Measurements from ENCODE around the gene MYH15.

MYH15 gene

GRCh38 chr3:108469126-108469525 is 41.3 kb downstream of the MYH15 start:
- no peak for DNase-seq

- DNase-seq: no peak
Measured at GRCh38 chr3:108468577-108468976, 41.8 kb downstream of the MYH15 start.

- no peak for DNase-seq
Measured at GRCh38 chr3:108462899-108463298, 47.5 kb downstream of the MYH15 start.

- DNase-seq: no peak
Measured at GRCh38 chr3:108461661-108462111, 48.7 kb downstream of the MYH15 start.

- no peak for DNase-seq
Measured at GRCh38 chr3:108459225-108459624, 51.2 kb downstream of the MYH15 start.

- no peak for DNase-seq
Measured at GRCh38 chr3:108455212-108455705, 55.1 kb downstream of the MYH15 start.

- no peak for DNase-seq
Measured at GRCh38 chr3:108453565-108453964, 56.8 kb downstream of the MYH15 start.

GRCh38 chr3:108450444-108450843 is 60.0 kb downstream of the MYH15 start:
- no peak for DNase-seq

- DNase-seq: no peak
Measured at GRCh38 chr3:108448593-108448992, 61.8 kb downstream of the MYH15 start.

- DNase-seq: no peak
Measured at GRCh38 chr3:108447096-108447847, 63.1 kb downstream of the MYH15 start.

GRCh38 chr3:108442281-108442680 is 68.1 kb downstream of the MYH15 start:
- DNase-seq: no peak

GRCh38 chr3:108441518-108441917 is 68.9 kb downstream of the MYH15 start:
- DNase-seq: no peak

- DNase-seq: peak; percentile 5
Measured at GRCh38 chr3:108441071-108441507, 69.3 kb downstream of the MYH15 start.

- DNase-seq: no peak
Measured at GRCh38 chr3:108438542-108438941, 71.9 kb downstream of the MYH15 start.

GRCh38 chr3:108437439-108437838 is 73.0 kb downstream of the MYH15 start:
- peak; percentile 4 for DNase-seq

GRCh38 chr3:108433928-108434327 is 76.5 kb downstream of the MYH15 start:
- DNase-seq: no peak

- no peak for DNase-seq
Measured at GRCh38 chr3:108432431-108432830, 78.0 kb downstream of the MYH15 start.

GRCh38 chr3:108430540-108430939 is 79.9 kb downstream of the MYH15 start:
- DNase-seq: no peak

- no peak for DNase-seq
Measured at GRCh38 chr3:108428586-108428985, 81.8 kb downstream of the MYH15 start.

GRCh38 chr3:108420926-108421325 is 89.5 kb downstream of the MYH15 start:
- no peak for DNase-seq

GRCh38 chr3:108416111-108416869 is 94.1 kb downstream of the MYH15 start:
- no peak for DNase-seq

GRCh38 chr3:108415661-108416060 is 94.7 kb downstream of the MYH15 start:
- no peak for DNase-seq

- no peak for DNase-seq
Measured at GRCh38 chr3:108414007-108414406, 96.4 kb downstream of the MYH15 start.

- no peak for DNase-seq
Measured at GRCh38 chr3:108412121-108412750, 98.2 kb downstream of the MYH15 start.
